PC-9 (cell line): ENCODE data around the gene NAT8L. TPM values are rescaled to one million over a fixed set of nuclear protein-coding genes. Genes with fewer than 3 reads are reported as not detected.

ENCODE experiments used
- BruUV-seq: library from RNA; stranded (reverse); fragments of 400-500 nt; replicated peaks from 2 replicates; lab custom pipeline; 2021; lab: Mats Ljungman, UMichigan
- CTCF ChIA-PET: fragments of 300-600 bp; sonication (Branson Sonifier 250); formaldehyde crosslinking; loops from one replicate; lab custom pipeline; 2022; ENCODE audit warnings: antibody characterized with exemption; lab: Charles Lee
- POLR2A ChIA-PET: fragments of 300-600 bp; sonication (Branson Sonifier 250); formaldehyde crosslinking; loops from one replicate; lab custom pipeline; 2022; ENCODE audit warnings: antibody characterized with exemption; ENCODE audit not compliant: unreplicated experiment; lab: Charles Lee
- DNase-seq, 2 experiments: peaks; one replicate each; pipeline versions ENCODE4 v3.0.0 to v3.0.0-alpha.2; 2015 to 2022; ENCODE audit warnings: mixed read lengths in 1 of 2
- H2AFZ ChIP-seq: fragments of 200-600 bp; sonication (generic); 2 replicates; pipeline ENCODE4 v1.8.1; 2017; ENCODE audit warnings: antibody characterized with exemption
- H3F3A ChIP-seq: fragments of 200-600 bp; sonication (generic); 2 replicates; pipeline ENCODE4 v1.8.1; 2017; ENCODE audit warnings: antibody characterized with exemption, mild to moderate bottlenecking, low read depth; ENCODE audit not compliant: insufficient read depth
- H3K27ac ChIP-seq: fragments of 200-600 bp; sonication (generic); 2 replicates; pipeline ENCODE4 v1.6.1; 2016; ENCODE audit warnings: mixed run types
- H3K27me3 ChIP-seq: fragments of 200-600 bp; sonication (generic); 2 replicates; pipeline ENCODE4 v1.6.1; 2016; ENCODE audit warnings: low read depth, mixed run types; ENCODE audit not compliant: insufficient read depth
- H3K36me3 ChIP-seq: fragments of 200-600 bp; sonication (generic); 2 replicates; pipeline ENCODE4 v1.6.1; 2016; ENCODE audit warnings: low read depth, mixed run types
- H3K4me1 ChIP-seq: fragments of 200-600 bp; sonication (generic); replicated peaks from 2 replicates; pipeline ENCODE4 v1.6.1; 2016; ENCODE audit warnings: mixed run types; ENCODE audit not compliant: insufficient read depth
- H3K4me2 ChIP-seq: fragments of 200-600 bp; sonication (generic); 2 replicates; pipeline ENCODE4 v1.6.1; 2017; ENCODE audit warnings: mixed run types
- H3K4me3 ChIP-seq: fragments of 200-600 bp; sonication (generic); 2 replicates; pipeline ENCODE4 v1.6.1; 2016; ENCODE audit warnings: mixed run types
- H3K79me2 ChIP-seq: fragments of 200-600 bp; sonication (generic); 2 replicates; pipeline ENCODE4 v1.6.1; 2017; ENCODE audit warnings: low read depth, mixed run types
- H3K9me2 ChIP-seq: fragments of 200-600 bp; sonication (generic); 2 replicates; pipeline ENCODE4 v1.8.1; 2017; ENCODE audit warnings: mild to moderate bottlenecking; ENCODE audit not compliant: insufficient read depth
- H3K9me3 ChIP-seq: fragments of 200-600 bp; sonication (generic); 2 replicates; pipeline ENCODE4 v1.8.1; 2016; ENCODE audit warnings: low read depth; ENCODE audit not compliant: insufficient read depth
- H4K20me1 ChIP-seq: fragments of 200-600 bp; sonication (generic); 2 replicates; pipeline ENCODE4 v1.8.1; 2017; ENCODE audit not compliant: insufficient read depth
- EZH2 ChIP-seq: fragments of 200-600 bp; sonication (generic); IDR thresholded peaks from 2 replicates; pipeline ENCODE4 v1.8.0; 2017; ENCODE audit warnings: antibody characterized with exemption, low read depth
- intact Hi-C: fragments of 100-400 bp; cut with micrococcal nuclease; formaldehyde crosslinking; loops from one replicate; pipeline ENCODE4 v1.10.0; 2022; ENCODE audit not compliant: unreplicated experiment
- total RNA-seq: library from RNA; stranded (reverse); gene quantifications from 2 replicates; pipeline ENCODE4 v1.2.3, GENCODE V29; 2021
- TF ChIP-seq, protein P1 (sequence below): fragments of 200-600 bp; sonication (generic); conservative IDR thresholded peaks from 2 replicates; pipeline ENCODE4 v1.6.1; 2017; ENCODE audit warnings: mixed run types, antibody characterized with exemption, mild to moderate bottlenecking, moderate library complexity

Gene NAT8L
- total RNA-seq, 1 experiment from 2014 or later: 2.1 TPM

DNA sequence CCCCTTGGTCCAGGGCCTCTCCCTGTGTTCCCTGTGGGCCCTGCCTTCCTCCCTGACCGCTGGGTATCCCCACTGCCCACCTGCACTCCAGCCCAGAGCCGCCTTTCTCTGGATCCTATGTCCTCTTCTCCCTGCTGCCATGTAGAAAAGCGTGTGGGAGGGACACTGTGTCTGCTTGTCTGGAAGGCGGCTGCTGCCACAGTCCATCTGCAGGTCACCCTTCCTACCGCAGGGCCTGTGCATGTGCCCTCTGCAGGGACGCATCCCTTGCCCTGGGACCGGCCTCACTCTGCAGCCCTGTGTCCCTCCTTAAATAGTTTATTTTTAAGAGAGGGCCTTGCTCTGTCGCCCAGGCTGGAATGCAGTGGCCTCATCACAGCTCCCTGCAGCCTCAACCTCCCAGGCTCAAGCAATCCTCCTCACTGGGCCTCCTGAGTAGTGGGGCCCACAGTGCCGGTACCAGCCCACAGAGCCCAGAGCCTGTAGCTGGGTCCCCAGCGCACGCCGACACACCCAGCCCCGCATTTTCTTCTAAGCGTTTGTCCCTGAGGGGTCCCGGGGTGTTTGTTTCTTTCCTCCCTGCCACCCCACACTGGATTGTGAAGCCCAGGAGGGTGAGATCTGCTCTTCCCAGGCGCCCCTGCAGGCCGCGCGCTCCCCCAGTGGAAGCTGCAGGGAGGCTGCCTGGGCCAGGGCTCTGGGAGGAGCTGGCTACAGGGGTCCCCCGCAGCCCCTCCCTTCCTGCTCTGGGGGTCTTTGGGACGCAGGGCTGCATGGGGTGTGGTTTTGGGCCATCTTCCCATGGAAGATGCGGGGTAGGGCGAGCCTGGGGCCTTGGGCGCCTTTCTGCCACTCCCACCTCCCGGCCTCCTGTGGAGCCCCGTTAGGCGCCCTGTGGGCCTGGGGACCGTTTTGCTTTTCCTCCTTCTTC is 12.8 kb upstream of the NAT8L start:
- peaks cover 20% of the 10 kb centered on the region; the same call in 1 of the 2 replicates for H3F3A ChIP-seq
- H3K9me2 ChIP-seq: no peaks in the 10 kb centered on the region
- peak overlapping the region; percentile 26; the same call in 1 of the 2 replicates for H3K4me2 ChIP-seq
- H3K27me3 ChIP-seq: no peaks in the 10 kb centered on the region
- H3K4me1 ChIP-seq: peaks cover 27% of the 10 kb centered on the region
- no peaks in the 10 kb centered on the region for H3K79me2 ChIP-seq
- no peak overlapping the region for H3K4me3 ChIP-seq
- TF ChIP-seq, protein P1, sequence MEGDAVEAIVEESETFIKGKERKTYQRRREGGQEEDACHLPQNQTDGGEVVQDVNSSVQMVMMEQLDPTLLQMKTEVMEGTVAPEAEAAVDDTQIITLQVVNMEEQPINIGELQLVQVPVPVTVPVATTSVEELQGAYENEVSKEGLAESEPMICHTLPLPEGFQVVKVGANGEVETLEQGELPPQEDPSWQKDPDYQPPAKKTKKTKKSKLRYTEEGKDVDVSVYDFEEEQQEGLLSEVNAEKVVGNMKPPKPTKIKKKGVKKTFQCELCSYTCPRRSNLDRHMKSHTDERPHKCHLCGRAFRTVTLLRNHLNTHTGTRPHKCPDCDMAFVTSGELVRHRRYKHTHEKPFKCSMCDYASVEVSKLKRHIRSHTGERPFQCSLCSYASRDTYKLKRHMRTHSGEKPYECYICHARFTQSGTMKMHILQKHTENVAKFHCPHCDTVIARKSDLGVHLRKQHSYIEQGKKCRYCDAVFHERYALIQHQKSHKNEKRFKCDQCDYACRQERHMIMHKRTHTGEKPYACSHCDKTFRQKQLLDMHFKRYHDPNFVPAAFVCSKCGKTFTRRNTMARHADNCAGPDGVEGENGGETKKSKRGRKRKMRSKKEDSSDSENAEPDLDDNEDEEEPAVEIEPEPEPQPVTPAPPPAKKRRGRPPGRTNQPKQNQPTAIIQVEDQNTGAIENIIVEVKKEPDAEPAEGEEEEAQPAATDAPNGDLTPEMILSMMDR: no peak
- no peak for TF ChIP-seq EZH2
- CTCF ChIA-PET: interaction anchor here (0.5 kb wide), 1 partner anchor 75 kb away, joined by 8 read pairs; no protein-coding TSS in a partner anchor
- H3K36me3 ChIP-seq: no peaks in the 10 kb centered on the region
- no TSS peak for BruUV-seq
- no peak for DNase-seq
- intact Hi-C loops: loop anchor here (10.0 kb wide), 1 partner anchor 49 kb away; no protein-coding TSS in a partner anchor
- H2AFZ ChIP-seq: no peak overlapping the region
- H3K27ac ChIP-seq: no peak overlapping the region
- POLR2A ChIA-PET: no interaction called here
- peaks cover 3% of the 10 kb centered on the region; the same call in 1 of the 2 replicates for H4K20me1 ChIP-seq
- no peaks in the 10 kb centered on the region for H3K9me3 ChIP-seq

DNA sequence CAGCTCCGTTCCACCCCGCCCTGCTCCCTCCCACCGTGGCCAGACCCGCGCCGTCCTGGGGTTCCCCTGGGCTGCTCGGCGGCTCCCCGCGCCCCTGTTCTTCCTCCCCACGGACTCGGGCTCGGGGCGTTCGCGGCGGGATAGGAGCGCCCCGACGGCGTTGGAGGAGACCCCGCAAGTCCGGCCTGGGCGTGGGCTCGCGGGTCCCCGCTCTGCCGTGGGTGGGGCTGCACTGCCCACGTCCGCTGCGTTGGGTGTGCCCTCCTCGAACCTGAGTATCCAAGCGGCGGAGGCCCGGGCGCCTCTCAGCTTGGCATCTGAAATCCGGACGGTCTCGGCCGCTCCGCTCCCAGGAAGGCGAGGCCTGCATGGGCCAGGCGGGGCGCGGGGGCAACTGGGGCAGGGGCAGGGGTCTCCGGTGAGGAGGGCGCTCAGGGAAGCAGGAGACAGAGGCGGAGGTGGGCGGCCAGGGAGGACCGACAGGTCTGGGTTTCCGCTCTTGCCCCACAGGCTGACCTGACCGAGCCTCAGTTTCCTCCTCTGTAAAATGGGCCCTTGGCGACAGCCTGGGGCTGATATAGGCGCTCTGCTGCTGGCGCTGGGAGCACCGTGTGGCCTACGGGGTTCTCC is 12.0 kb upstream of the NAT8L start:
- H3K4me3 ChIP-seq: no peak overlapping the region
- H3F3A ChIP-seq: peaks cover 20% of the 10 kb centered on the region; the same call in 1 of the 2 replicates
- no peak for DNase-seq
- H3K4me1 ChIP-seq: peaks cover 24% of the 10 kb centered on the region
- H3K27ac ChIP-seq: no peak overlapping the region
- no peaks in the 10 kb centered on the region for H3K27me3 ChIP-seq
- H3K9me2 ChIP-seq: no peaks in the 10 kb centered on the region
- TF ChIP-seq EZH2: no peak
- TF ChIP-seq, protein P1: no peak
- H3K9me3 ChIP-seq: no peaks in the 10 kb centered on the region
- peaks cover 3% of the 10 kb centered on the region; the same call in 1 of the 2 replicates for H4K20me1 ChIP-seq
- POLR2A ChIA-PET: no interaction called here
- BruUV-seq: no TSS peak
- H3K36me3 ChIP-seq: no peaks in the 10 kb centered on the region
- CTCF ChIA-PET: interaction anchor here (0.5 kb wide), 1 partner anchor 74 kb away, joined by 8 read pairs; no protein-coding TSS in a partner anchor
- H2AFZ ChIP-seq: no peak overlapping the region
- H3K79me2 ChIP-seq: no peaks in the 10 kb centered on the region
- intact Hi-C loops: loop anchor here (10.0 kb wide), 1 partner anchor 48 kb away; no protein-coding TSS in a partner anchor
- H3K4me2 ChIP-seq: no peak overlapping the region
